LoVo (cell line): ENCODE data around the gene CPED1.
"Not testable (repeated sequence)": the region's sequence is repeated elsewhere in the genome, so short reads cannot be mapped to it uniquely, and the experiment has no call there.

Experiments
- DNase-seq: peaks from one replicate; pipeline ENCODE4 v3.0.0-alpha.2; 2016; ENCODE audit warnings: low spot score

Gene CPED1

GRCh38 chr7:121183883-121184282, 195.4 kb downstream of the CPED1 start:
- not testable (repeated sequence) for DNase-seq

GRCh38 chr7:121186746-121187145, 198.2 kb downstream of the CPED1 start:
- no peak for DNase-seq

- no peak for DNase-seq
Observed at GRCh38 chr7:121187222-121187621, 198.7 kb downstream of the CPED1 start.

DNA sequence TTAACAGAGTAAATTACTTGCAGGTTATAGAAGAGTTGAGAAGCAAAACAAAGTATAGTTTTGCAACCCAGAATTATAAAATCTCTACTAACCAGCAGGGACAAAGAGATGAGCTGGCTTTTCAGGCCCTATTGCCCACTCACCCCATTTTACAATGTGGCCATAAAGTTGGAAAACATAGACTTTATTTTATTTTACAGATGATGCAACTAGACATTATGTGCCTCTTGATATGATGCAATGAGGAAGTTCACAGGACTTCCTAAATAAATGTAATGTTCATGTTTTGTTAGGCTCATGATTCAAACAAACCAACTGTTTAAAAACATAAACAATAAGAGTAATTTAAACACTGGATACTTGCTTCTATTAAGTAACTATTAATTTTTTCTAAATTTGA, 199.2 kb downstream of the CPED1 start:
- DNase-seq: peak; percentile 34

GRCh38 chr7:121192834-121193233, 204.3 kb downstream of the CPED1 start:
- no peak for DNase-seq

GRCh38 chr7:121195010-121195409, 206.5 kb downstream of the CPED1 start:
- no peak for DNase-seq

DNA sequence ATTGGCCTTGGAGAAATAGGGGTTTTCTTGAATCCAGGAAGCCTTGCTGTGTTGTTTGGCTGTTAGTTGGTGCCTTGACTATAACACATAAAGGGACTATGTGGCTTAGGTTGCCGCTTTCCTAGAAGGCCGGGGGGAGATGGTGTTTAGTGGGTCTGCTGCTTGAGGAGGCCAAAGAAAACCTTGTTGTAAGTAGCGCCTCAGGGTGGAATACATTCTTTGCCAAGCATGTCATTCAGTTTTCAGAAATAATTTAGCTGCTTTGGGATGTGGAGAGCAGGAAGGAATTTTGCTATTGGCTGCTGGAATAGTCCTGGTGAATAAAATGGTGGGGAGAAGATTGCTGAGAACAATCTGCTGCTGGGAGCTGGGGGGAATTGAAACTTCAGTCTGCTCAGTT, 207.4 kb downstream of the CPED1 start:
- DNase-seq: no peak

DNA sequence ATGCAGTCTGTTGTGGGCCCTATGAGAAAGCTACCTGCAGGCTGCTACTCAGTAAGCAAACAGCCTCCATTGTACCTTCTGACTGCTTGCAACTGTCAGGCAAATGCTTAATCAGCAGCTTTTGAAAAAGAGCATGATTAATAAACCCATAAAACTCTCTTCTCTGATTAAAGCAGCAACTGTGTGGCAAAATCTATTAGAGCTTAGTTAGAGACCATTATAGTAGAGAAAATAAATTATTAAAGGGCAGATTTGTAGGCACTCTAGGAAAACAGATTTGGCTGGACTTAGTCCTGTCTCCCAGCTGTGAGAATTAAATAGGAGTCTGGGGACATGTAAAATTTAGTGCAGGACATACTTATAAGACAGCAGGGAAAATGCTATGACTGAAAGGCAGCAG, 207.8 kb downstream of the CPED1 start:
- DNase-seq: no peak

GRCh38 chr7:121197455-121197854, 208.9 kb downstream of the CPED1 start:
- DNase-seq: no peak

DNA sequence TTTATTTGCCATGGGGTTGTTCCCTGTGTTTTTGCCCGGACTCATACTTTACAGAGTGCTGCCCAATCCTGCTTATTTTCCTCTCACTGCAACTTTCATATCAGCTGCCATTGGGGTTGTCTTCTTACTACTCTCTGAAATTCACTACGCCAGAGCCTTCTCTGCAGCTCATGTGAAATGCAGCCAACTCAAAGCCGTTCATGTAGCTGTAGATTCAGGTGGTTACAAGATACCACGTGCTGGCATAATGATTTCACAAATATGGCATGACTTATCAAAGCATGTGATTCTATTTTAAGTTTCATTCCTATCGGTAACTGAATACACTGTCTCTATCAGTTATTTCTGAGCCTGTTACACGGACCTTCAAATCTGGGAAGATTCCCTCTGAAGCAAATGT, 210.0 kb downstream of the CPED1 start:
- no peak for DNase-seq

GRCh38 chr7:121202125-121202524, 213.6 kb downstream of the CPED1 start:
- DNase-seq: no peak

DNA sequence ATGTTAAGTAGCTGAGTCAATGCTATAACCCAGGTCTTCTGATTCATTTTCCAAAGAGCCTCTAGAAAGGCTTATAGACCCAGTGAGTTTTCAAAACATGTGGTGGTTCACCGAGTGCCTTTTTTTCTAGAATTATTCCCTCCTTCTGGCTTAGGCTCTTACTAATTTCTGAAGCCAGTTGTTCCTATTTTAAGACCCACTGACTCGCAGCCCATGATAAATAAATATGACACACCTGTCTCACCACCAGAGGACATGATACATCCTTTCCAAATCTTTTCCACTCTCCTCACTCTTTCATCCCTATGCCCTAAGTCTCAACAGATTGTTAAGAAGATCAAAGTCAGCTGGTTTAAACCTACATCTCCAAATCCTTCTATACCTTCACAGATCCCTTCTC, 214.3 kb downstream of the CPED1 start:
- no peak for DNase-seq

DNA sequence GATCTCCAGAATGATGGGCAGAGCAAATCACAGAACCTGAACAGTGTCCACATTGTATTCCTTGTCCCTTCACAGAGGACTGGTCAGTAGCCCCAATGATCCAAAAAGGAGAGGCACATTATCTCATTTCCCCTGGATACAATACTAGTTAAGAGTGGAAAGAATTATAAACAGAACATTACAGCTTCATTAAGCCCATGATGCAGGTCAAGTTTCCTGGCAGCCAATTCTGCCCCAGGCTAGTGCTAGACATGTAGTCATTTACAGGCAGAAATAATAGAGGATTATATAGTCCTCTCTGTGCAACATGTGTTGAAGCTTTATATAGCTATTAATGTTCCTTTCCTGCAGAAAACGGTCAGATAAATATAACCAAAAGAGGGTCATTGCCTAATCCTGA, 216.0 kb downstream of the CPED1 start:
- no peak for DNase-seq

GRCh38 chr7:121205777-121206176, 217.3 kb downstream of the CPED1 start:
- DNase-seq: no peak

DNA sequence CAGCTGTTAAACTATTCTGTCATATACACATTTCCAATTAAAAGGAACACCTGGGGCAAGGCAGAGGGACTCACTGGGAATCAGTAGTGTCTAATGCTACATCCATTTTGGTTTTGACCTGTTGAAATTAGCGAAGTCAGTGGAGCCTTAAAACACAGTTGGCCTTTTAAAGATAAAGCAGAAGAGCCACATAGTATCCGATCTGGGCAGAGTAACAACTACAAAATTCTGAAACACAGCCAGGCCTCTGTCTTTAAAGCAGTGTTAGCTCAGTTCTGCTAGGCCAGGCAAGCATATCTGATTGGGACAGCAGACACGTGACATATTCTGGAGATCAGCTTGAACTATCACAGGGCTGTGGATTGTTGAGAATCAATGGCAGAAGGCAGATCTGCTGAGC, 222.7 kb downstream of the CPED1 start:
- no peak for DNase-seq

GRCh38 chr7:121212036-121212435, 223.5 kb downstream of the CPED1 start:
- no peak for DNase-seq

DNA sequence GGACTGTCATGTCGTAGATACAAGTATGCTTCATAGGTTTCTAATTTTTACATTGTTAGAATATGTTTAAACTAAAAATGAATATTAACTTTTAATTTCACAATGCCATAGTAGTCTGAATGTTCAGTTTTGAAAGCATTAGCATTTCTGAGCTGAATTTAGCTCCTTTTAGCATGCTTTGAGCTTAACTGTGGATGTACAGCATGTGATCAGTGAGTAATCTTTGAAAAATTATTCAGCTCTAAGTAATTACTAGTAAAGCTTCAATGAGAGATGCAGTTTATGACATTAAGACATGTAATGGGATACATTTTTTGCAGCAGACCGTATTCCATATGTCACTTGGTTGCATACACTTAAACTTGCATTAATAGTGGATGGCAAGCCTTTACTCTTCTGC, 226.1 kb downstream of the CPED1 start:
- DNase-seq: no peak

GRCh38 chr7:121219026-121219425, 230.5 kb downstream of the CPED1 start:
- DNase-seq: no peak

GRCh38 chr7:121221108-121221507, 232.6 kb downstream of the CPED1 start:
- DNase-seq: not testable (repeated sequence)

- no peak for DNase-seq
Observed at GRCh38 chr7:121228779-121229178, 240.3 kb downstream of the CPED1 start.

GRCh38 chr7:121235201-121235600, 246.7 kb downstream of the CPED1 start:
- no peak for DNase-seq

DNA sequence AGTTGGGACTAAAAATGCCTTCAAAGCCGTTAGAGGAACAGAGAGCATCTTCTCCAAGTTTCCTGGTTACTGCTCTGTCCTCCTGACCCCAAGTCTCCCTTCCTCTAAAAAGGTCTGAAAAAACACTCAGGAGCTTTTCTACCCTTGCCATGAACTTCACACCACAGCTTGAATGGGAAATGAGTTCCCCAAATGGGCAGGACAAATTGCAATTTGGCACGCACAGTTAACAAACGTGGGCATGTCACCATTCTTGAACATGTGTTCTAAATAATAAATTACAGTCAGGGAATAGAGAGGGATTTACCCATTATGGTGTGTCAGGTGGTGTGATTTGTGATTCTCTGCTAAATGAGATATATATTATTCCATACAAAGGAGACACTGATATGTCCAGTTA, 249.1 kb downstream of the CPED1 start:
- no peak for DNase-seq

- DNase-seq: no peak
Observed at GRCh38 chr7:121244120-121244870, 255.8 kb downstream of the CPED1 start.

DNA sequence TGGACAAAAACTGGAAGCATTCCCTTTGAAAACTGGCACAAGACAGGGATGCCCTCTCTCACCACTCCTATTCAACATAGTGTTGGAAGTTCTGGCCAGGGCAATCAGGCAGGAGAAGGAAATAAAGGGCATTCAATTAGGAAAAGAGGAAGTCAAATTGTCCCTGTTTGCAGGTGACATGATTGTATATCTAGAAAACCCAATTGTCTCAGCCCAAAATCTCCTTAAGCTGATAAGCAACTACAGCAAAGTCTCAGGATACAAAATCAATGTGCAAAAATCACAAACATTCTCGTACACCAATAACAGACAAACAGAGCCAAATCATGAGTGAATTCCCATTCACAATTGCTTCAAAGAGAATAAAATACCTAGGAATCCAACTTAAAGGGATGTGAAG, 262.9 kb downstream of the CPED1 start:
- DNase-seq: not testable (repeated sequence)
